SH-SY5Y (cell line): ENCODE measurements around the gene SYNPO.

Experiments
- GATA2 ChIP-seq: IDR thresholded peaks from 2 replicates; pipeline ENCODE4 v1.6.1; 2011; ENCODE audit warnings: mild to moderate bottlenecking, low read depth, low read length
- GATA3 ChIP-seq: IDR thresholded peaks from 2 replicates; pipeline ENCODE4 v1.6.1; 2011; ENCODE audit warnings: low read depth, mild to moderate bottlenecking, low read length, moderate library complexity

SYNPO gene

GRCh38 chr5:150615141-150615699, 25.2 kb upstream of the SYNPO start:
- TF ChIP-seq GATA3: no peak
- TF ChIP-seq GATA2: no peak

- no peak; the same call in 1 of the 2 replicates for TF ChIP-seq GATA3
- TF ChIP-seq GATA2: peak; percentile 99
Measured at GRCh38 chr5:150616024-150616470, 24.4 kb upstream of the SYNPO start.

- no peak for TF ChIP-seq GATA3
- TF ChIP-seq GATA2: 0 out of 2 replicates have a peak, but pooled peaks have one; percentile 24
Measured at GRCh38 chr5:150616506-150616905, 24.0 kb upstream of the SYNPO start.

GRCh38 chr5:150618163-150618562, 22.3 kb upstream of the SYNPO start:
- no peak for TF ChIP-seq GATA3
- no peak for TF ChIP-seq GATA2

GRCh38 chr5:150618588-150619281, 21.7 kb upstream of the SYNPO start:
- TF ChIP-seq GATA3: no peak
- TF ChIP-seq GATA2: peak; percentile 72

- TF ChIP-seq GATA2 (no peak), GATA3 (no peak)
Measured at GRCh38 chr5:150619359-150620230, 20.9 kb upstream of the SYNPO start.

- TF ChIP-seq GATA2: no peak
- no peak for TF ChIP-seq GATA3
Measured at GRCh38 chr5:150621301-150621700, 19.2 kb upstream of the SYNPO start.

GRCh38 chr5:150622157-150622556, 18.3 kb upstream of the SYNPO start:
- TF ChIP-seq GATA3 (no peak), GATA2 (no peak)

GRCh38 chr5:150623152-150623877, 17.1 kb upstream of the SYNPO start:
- TF ChIP-seq GATA3 (no peak), GATA2 (no peak)

GRCh38 chr5:150623878-150624216, 16.6 kb upstream of the SYNPO start:
- TF ChIP-seq GATA3 (no peak), GATA2 (no peak)

GRCh38 chr5:150624334-150625163, 15.9 kb upstream of the SYNPO start:
- TF ChIP-seq GATA3: no peak
- TF ChIP-seq GATA2: no peak

GRCh38 chr5:150625164-150625535, 15.3 kb upstream of the SYNPO start:
- TF ChIP-seq GATA2 (no peak), GATA3 (no peak)
